ENCODE measurements around the gene ANO3.
A peak's percentile ranks its signal among the peaks of the same experiment; 100 is the strongest.
"Not testable (repeated sequence)": the region's sequence is repeated elsewhere in the genome, so short reads cannot be mapped to it uniquely, and the experiment has no call there.

Gene ANO3

DNA sequence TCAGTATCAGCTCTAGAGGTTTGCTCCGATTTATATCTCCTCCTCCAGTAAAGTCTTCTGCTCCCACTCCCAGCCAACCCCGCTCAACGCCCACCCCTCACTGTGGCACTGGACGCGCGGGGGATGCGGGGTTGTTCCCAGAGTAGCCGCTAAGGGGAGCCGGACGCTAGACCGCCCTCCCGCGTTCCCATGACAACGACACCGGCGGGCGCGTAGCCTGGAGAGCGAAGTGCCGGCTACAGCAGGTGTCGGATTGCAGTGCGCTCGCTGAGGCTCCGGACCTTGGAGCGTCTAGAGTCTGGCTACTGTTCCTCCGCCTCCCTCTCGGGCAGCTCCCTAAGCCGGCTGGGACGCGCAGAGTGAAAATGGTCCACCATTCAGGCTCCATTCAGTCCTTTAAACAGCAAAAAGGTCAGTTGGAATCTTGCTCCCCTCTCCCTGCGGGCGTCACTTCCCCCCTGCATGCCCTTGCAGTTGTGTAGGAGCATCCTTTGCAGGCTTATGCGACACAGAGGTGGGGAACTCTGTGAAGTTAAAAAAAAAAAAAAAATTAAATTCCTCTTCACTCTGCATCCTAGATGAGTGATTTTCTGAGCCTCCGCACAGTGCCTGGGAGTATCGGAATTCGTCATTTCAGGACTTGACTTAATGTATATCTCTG is at the start of gene ANO3:
Gene ANO3 (plus strand): TSS at position 220 of the 661 bp plus-strand sequence. CDS start 146 bp downstream, at position 366.
- peak; percentile 62 for DNase-seq

GRCh38 chr11:26283852-26284408 is 48.0 kb upstream of the ANO3 start:
- DNase-seq, result no peak

- DNase-seq, result no peak
These were observed 46.3 kb upstream of the ANO3 start for GRCh38 chr11:26285608-26286007.

- no peak for DNase-seq
These were observed 45.4 kb upstream of the ANO3 start for GRCh38 chr11:26286472-26287066.

- no peak for DNase-seq
These were observed 44.8 kb upstream of the ANO3 start for GRCh38 chr11:26287067-26287518.

- peak; percentile 24 for DNase-seq
These were observed 34.5 kb upstream of the ANO3 start for GRCh38 chr11:26297189-26297975.

DNA sequence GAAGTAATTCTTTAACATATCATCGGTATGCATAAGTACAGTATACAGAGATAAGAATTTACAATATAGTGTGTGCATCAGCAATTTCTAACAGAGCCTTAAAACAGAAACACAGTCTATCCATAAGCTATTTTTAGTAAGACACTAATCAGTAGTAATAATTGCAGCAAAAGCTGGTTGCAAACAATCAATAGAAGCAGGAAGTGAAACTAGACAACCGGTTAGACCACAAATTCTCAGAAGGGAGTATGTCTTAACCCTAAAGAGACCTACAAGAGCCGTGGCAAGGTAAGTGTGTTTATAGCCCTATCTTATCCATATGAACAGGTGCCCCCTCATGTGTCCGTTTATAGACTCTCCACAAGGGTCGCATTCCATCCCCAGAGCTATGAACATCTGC is 15.6 kb upstream of the ANO3 start:
- DNase-seq, result not testable (repeated sequence)

- DNase-seq, result no peak
These were observed 12.0 kb upstream of the ANO3 start for GRCh38 chr11:26319906-26320305.

- DNase-seq, result no peak
These were observed 10.4 kb upstream of the ANO3 start for GRCh38 chr11:26321516-26321915.

DNA sequence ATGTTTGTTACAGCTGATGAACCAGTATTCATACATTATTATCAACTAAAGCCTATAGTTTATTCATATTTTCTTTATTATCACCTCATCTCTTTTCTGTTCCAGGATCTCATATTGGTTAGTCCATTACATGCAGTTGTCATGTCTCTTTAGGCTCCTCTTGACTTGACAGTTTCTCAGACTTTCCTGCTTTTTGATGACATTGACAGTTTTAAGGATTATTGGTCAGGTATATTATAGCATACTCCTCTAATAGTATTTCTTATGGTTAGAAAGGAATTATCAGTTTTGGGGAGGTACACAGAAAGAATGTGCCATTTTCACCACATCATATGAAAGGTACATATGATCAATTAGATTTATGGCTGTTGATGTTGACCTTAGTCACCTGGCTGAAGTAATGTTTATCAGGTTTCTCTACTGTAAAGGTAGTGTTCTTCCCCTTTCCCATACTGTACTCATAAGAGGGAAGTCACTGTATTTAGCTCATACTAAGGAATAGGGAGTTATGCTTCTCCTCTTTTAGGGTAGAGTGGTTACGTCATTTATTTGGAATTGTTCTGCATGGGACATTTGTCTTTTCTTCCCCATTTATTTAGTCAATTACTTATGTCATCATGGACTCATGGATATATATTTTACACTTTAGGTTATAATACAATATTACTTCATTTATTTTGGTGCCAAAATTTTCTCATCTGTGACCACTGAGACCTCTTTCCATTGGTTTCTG is 9.4 kb upstream of the ANO3 start:
- no peak for DNase-seq

- DNase-seq, result no peak
These were observed 8.1 kb upstream of the ANO3 start for GRCh38 chr11:26323837-26324236.

DNA sequence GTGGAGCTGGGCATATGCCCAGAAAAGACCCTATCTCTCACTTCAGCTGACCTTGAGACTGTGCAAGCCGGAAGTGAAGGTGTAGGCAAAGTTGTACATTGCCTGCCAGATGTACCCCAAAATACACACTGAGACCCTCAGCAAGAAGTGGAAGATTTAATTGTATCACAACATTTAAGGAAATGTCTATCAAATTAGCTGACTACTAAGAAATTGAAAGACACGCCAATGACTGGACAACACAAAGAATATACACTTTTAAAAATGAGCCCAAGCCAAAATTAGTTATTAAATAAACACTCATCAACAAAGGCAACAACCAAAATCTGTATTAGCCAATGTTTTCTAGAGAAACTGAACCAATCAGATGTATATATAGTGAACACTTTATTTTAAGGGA is 7.7 kb upstream of the ANO3 start:
- no peak for DNase-seq

- no peak for DNase-seq
These were observed 5.0 kb upstream of the ANO3 start for GRCh38 chr11:26326793-26327400.

- DNase-seq, result no peak
These were observed 2.7 kb upstream of the ANO3 start for GRCh38 chr11:26329206-26329605.

GRCh38 chr11:26330262-26330661 is 1.7 kb upstream of the ANO3 start:
- DNase-seq, result no peak

GRCh38 chr11:26332572-26332915 is 614 bp downstream of the ANO3 start:
- DNase-seq, result no peak

GRCh38 chr11:26333906-26334305 is 2.0 kb downstream of the ANO3 start:
- DNase-seq, result no peak

- peak; percentile 7 for DNase-seq
These were observed 4.0 kb downstream of the ANO3 start for GRCh38 chr11:26335903-26336302.

DNA sequence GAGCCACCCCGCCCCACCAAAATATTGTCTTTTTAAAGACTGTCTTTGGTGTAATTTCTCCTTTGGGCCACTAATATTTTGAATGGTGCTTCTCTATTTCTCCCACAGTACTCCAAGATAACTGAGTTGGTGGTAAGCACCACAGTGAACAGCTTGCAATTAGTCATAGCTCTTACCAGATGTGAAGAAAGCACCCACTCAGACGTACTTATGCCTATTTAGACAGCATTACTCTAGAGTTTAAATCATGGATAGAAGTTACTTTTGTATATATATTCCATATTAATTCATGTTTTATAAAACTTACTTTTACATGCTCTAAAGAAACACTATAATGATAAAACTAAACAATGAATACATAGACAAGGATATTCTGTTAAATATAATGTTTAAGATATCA is 12.7 kb downstream of the ANO3 start:
- no peak for DNase-seq

DNA sequence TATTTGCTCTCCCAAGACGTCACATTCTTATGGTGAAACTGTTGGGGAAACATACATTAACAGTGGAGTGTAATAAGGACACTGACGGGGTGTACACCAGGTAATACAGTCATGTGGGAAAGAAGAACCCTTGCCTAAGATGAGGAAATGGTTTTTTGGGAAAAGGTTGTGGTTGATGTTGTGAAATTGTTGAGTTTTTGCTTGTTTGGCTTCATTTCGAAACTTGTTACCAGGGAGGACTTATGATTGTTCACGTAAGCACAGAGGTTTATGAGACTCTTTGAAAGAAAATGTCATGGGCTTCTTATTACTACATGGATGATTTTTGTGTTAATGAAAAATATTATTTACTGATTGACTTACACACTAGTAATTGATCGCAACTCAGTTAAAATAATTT is 16.8 kb downstream of the ANO3 start:
- no peak for DNase-seq

- DNase-seq, result no peak
These were observed 18.1 kb downstream of the ANO3 start for GRCh38 chr11:26350002-26350401.

- DNase-seq, result no peak
These were observed 21.1 kb downstream of the ANO3 start for GRCh38 chr11:26353010-26353409.

DNA sequence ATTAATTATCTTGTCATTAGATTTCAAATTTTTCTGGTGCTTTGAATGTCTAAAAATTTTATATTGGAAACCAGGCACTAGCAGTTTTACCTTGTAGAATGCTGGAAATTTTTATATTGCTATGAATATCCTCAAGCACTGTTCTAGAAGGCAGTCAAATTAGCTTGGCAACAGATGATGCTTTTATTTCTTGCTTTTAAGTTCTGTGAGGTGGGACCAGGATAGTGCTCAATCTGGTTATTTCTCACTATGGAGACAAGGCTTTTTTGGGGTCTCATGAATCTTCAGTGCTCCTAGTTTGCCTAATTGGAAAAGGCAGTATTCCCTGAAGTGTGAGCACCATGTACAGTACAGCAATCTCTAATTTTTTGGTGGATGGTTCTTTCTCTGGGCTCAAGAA is 27.1 kb downstream of the ANO3 start:
- no peak for DNase-seq

Data from DMS 273 treated with DMSO at 0.1 percent for 48 hours (cell line).